Esophagus squamous epithelium (tissue), 5 donors: ENCODE data around the gene RPF1. TPM values are rescaled to one million over a fixed set of nuclear protein-coding genes. Genes with fewer than 3 reads are reported as not detected.
"Not testable (repeated sequence)": the region's sequence is repeated elsewhere in the genome, so short reads cannot be mapped to it uniquely, and the experiment has no call there.

Experiments
- DNase-seq: peaks from one replicate; lab custom pipeline; 2025; lab: John Stamatoyannopoulos, UW
- H3K27ac ChIP-seq, 4 donors: fragments of 200-600 bp; sonication (generic); one replicate each; pipeline ENCODE4 v1.5.1; 2016 to 2019; ENCODE audit warnings: mild to moderate bottlenecking in 1 of 4
- H3K27me3 ChIP-seq, 4 donors: fragments of 200-600 bp; sonication (generic); 1 replicate in 3 of 4; 2 replicates in 1 of 4; pipeline versions ENCODE4 v1.5.1 to v1.6.0; 2017 to 2021; ENCODE audit warnings: antibody characterized with exemption in 1 of 4
- H3K36me3 ChIP-seq, 3 donors: fragments of 200-600 bp; sonication (generic); one replicate each; pipeline ENCODE4 v1.5.1; 2016 to 2019
- H3K4me1 ChIP-seq, 3 donors: fragments of 200-600 bp; sonication (generic); one replicate each; pipeline ENCODE4 v1.5.1; 2017 to 2019
- H3K4me3 ChIP-seq, 4 donors: fragments of 200-600 bp; sonication (generic); 1 replicate in 3 of 4; 2 replicates in 1 of 4; pipeline ENCODE4 v1.5.1; 2016 to 2019; ENCODE audit warnings: mild to moderate bottlenecking in 2 of 4, moderate library complexity in 1 of 4
- H3K9me3 ChIP-seq, 3 donors: fragments of 200-600 bp; sonication (generic); one replicate each; pipeline ENCODE4 v1.5.1; 2016 to 2019
- CTCF ChIP-seq, 6 experiments: fragments of 450-650 bp in 4 of 6; fragments of 200-600 bp in 2 of 6; sonication (generic) in 2 of 6; IDR thresholded peaks; one replicate each; pipeline ENCODE4 v1.5.1; 2016 to 2019; ENCODE audit warnings: antibody characterized with exemption in 6 of 6, mild to moderate bottlenecking in 4 of 6, moderate library complexity in 4 of 6
- POLR2A ChIP-seq, 4 donors: fragments of 450-650 bp; IDR thresholded peaks; one replicate each; pipeline ENCODE4 v1.6.1; 2017; ENCODE audit warnings: antibody characterized with exemption in 4 of 4, mild to moderate bottlenecking in 4 of 4, moderate library complexity in 3 of 4
- WGBS, 2 donors: methylation state at CpG; one replicate each; pipeline ENCODE4 v1.1.5; 2018; 5-methylcytosine and 5-hydroxymethylcytosine counted together
- intact Hi-C: fragments of 100-400 bp; cut with DNase I; formaldehyde crosslinking; loops from one replicate; pipeline ENCODE4 v1.15.0; 2022
- total RNA-seq, 4 donors: library from RNA; depleted of rRNA; stranded (reverse); fragments of >200 nt; gene quantifications; one replicate each; pipeline ENCODE4 v1.1.0, GENCODE V29; 2016
- donor health status: DM: yes; HTN: yes; CAD: no.

Gene RPF1
- total RNA-seq, 4 donors from 2014 or later, result 30.2 to 41.2 (median 36.3) TPM

GRCh38 chr1:84434801-84435549 is 44.1 kb upstream of the RPF1 start:
- H3K27ac ChIP-seq, result no peak overlapping the region
- TF ChIP-seq CTCF (IDR thresholded peaks at IDR 0.05), result no peak
- TF ChIP-seq POLR2A (IDR thresholded peaks at IDR 0.05), result no peak
- intact Hi-C loops, result loop anchor here (5.0 to 10.0 kb wide), 2 partner anchors 180 to 293 kb away; partner anchors contain the start of gene PRKACB

GRCh38 chr1:84436876-84437655 is 42.0 kb upstream of the RPF1 start:
- Histone ChIP-seq H3K9me3 (no peaks in the 10 kb centered on the region), H3K4me1 (peaks cover 0 to 16% (median 0%) of the 10 kb centered on the region in 3 donors), H3K27me3 (no peaks in the 10 kb centered on the region), H3K36me3 (no peaks in the 10 kb centered on the region), H3K4me3 (no peak overlapping the region), H3K27ac (peak overlapping the region in 3 of 4 donors; percentile 5 to 16 (median 11))
- 68 to 79% methylated on average over 5 of the region's 5 CpGs for WGBS, 2 donors
- no peak for DNase-seq
- no peak for TF ChIP-seq CTCF (IDR thresholded peaks at IDR 0.05)
- TF ChIP-seq POLR2A (IDR thresholded peaks at IDR 0.05), result no peak
- intact Hi-C loops, result loop anchor here (10.0 kb wide), 1 partner anchor 178 kb away; no protein-coding TSS in a partner anchor

More at GRCh38 chr1:84434801-84435549, 44.1 kb upstream of the RPF1 start:
- no peak overlapping the region for H3K4me3 ChIP-seq
- 30 to 36% methylated on average over 4 of the region's 4 CpGs for WGBS, 2 donors
- H3K4me1 ChIP-seq, result peaks cover 0 to 16% (median 0%) of the 10 kb centered on the region in 3 donors
- no peak for DNase-seq
- H3K9me3 ChIP-seq, result no peaks in the 10 kb centered on the region
- no peaks in the 10 kb centered on the region for H3K27me3 ChIP-seq
- H3K36me3 ChIP-seq, result no peaks in the 10 kb centered on the region

GRCh38 chr1:84442256-84442655 is 36.8 kb upstream of the RPF1 start:
- H3K9me3 ChIP-seq, result no peaks in the 10 kb centered on the region
- DNase-seq, result no peak
- no peak overlapping the region for H3K27ac ChIP-seq
- no peak overlapping the region for H3K4me3 ChIP-seq
- WGBS, 2 donors, result 0% methylated on average over 2 of the region's 2 CpGs
- H3K4me1 ChIP-seq, result peaks cover 0 to 13% (median 7%) of the 10 kb centered on the region in 3 donors
- H3K27me3 ChIP-seq, result peaks cover 0 to 7% (median 0%) of the 10 kb centered on the region in 4 donors
- no peaks in the 10 kb centered on the region for H3K36me3 ChIP-seq
- TF ChIP-seq POLR2A (IDR thresholded peaks at IDR 0.05), result no peak
- peak in 5 of 6 experiments; percentile 32 to 74 (median 54) for TF ChIP-seq CTCF (IDR thresholded peaks at IDR 0.05)
- intact Hi-C loops, result loop anchor here (5.0 kb wide), 1 partner anchor 310 kb away; no protein-coding TSS in a partner anchor

- not testable (repeated sequence) for DNase-seq, H3K36me3 ChIP-seq, H3K4me3 ChIP-seq, H3K27me3 ChIP-seq, H3K27ac ChIP-seq, H3K9me3 ChIP-seq
- WGBS, 2 donors, result 92 to 100% methylated on average over 1 to 3 of the region's 7 CpGs
- intact Hi-C loops, result loop anchor here (5.0 kb wide), 1 partner anchor 309 kb away; no protein-coding TSS in a partner anchor
- peaks cover 0 to 13% (median 7%) of the 10 kb centered on the region in 3 donors for H3K4me1 ChIP-seq
These were observed 36.1 kb upstream of the RPF1 start for GRCh38 chr1:84442747-84443646.

GRCh38 chr1:84448704-84449103 is 30.4 kb upstream of the RPF1 start:
- H3K36me3 ChIP-seq, H3K4me1 ChIP-seq, H3K4me3 ChIP-seq, H3K9me3 ChIP-seq, H3K27ac ChIP-seq, intact Hi-C loops, DNase-seq: not testable (repeated sequence)
- 80 to 91% methylated on average over 3 of the region's 3 CpGs for WGBS, 2 donors
- peaks cover 0 to 23% (median 0%) of the 10 kb centered on the region in 4 donors for H3K27me3 ChIP-seq
